ENCODE results near the gene RTL10. TPM values are rescaled to one million over a fixed set of nuclear protein-coding genes. Genes with fewer than 3 reads are reported as not detected.

Gene RTL10
- total and polyA plus RNA-seq, 2 of the 8 experiments (the other 6 are each of a cell fraction or from before 2014, with no cell fraction given), result 11.5 to 18.8 TPM

DNA sequence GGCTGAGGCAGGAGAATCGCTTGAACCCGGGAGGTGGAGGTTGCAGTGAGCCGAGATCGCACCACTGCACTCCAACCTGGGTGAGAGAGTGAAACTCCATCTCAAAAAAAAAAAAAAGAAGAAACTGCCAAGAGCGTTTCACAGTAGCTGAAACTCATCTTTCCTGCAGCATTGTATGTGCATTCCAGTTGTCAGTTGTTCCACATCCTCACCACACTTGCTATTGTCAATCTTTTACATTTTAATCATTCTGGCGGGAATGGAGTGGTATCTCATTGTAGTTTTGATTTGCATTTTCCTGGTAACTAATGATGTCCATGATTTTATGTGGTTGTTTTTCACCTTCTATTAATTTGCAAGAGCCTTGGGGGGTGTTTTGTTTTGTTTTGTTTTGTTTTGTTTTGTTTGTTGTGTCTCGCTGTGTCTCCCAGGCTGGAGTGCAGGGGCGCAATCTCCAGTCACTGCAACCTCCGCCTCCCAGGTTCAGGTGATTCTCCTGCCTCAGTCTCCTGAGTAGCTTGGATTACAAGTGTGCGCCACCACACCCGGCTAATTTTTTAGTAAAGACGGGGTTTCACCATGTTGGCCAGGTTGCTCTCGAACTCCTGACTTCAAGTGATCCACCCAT is 8.1 kb upstream of the RTL10 start (continued):
- TF ChIP-seq PHF8 (conservative IDR thresholded peaks at IDR 0.05; ENCODE audit: low read depth, low read length), result no peak
